Activated gamma-delta T cell treated with Interleukin-2 at 50 U/mL for 16 hours (primary cell): ENCODE results near the gene MN1.

ENCODE experiments used
- DNase-seq: peaks from one replicate; pipeline ENCODE4 v3.0.0-alpha.2; 2020

MN1 gene

GRCh38 chr22:27731621-27732020, 69.9 kb downstream of the MN1 start:
- DNase-seq, result no peak

GRCh38 chr22:27730641-27731433, 70.7 kb downstream of the MN1 start:
- no peak for DNase-seq

- DNase-seq, result no peak
Observed at GRCh38 chr22:27729246-27729645, 72.3 kb downstream of the MN1 start.

GRCh38 chr22:27727673-27728451, 73.7 kb downstream of the MN1 start:
- no peak for DNase-seq

GRCh38 chr22:27726686-27727449, 74.7 kb downstream of the MN1 start:
- DNase-seq, result no peak

GRCh38 chr22:27726331-27726685, 75.2 kb downstream of the MN1 start:
- DNase-seq, result no peak

- no peak for DNase-seq
Observed at GRCh38 chr22:27725661-27726060, 75.9 kb downstream of the MN1 start.

- DNase-seq, result no peak
Observed at GRCh38 chr22:27724709-27725108, 76.8 kb downstream of the MN1 start.

- no peak for DNase-seq
Observed at GRCh38 chr22:27724157-27724556, 77.4 kb downstream of the MN1 start.

- no peak for DNase-seq
Observed at GRCh38 chr22:27723708-27724107, 77.8 kb downstream of the MN1 start.

GRCh38 chr22:27723158-27723557, 78.4 kb downstream of the MN1 start:
- no peak for DNase-seq

- DNase-seq, result no peak
Observed at GRCh38 chr22:27720860-27721259, 80.7 kb downstream of the MN1 start.

- DNase-seq, result no peak
Observed at GRCh38 chr22:27719535-27720227, 81.9 kb downstream of the MN1 start.

- no peak for DNase-seq
Observed at GRCh38 chr22:27719036-27719347, 82.6 kb downstream of the MN1 start.

- DNase-seq, result no peak
Observed at GRCh38 chr22:27718186-27719035, 83.1 kb downstream of the MN1 start.

GRCh38 chr22:27717094-27717493, 84.5 kb downstream of the MN1 start:
- DNase-seq, result no peak

- no peak for DNase-seq
Observed at GRCh38 chr22:27716074-27716473, 85.5 kb downstream of the MN1 start.

GRCh38 chr22:27715106-27715505, 86.5 kb downstream of the MN1 start:
- no peak for DNase-seq

- no peak for DNase-seq
Observed at GRCh38 chr22:27714068-27714467, 87.5 kb downstream of the MN1 start.

- DNase-seq, result no peak
Observed at GRCh38 chr22:27713461-27713860, 88.1 kb downstream of the MN1 start.

GRCh38 chr22:27711756-27712155, 89.8 kb downstream of the MN1 start:
- no peak for DNase-seq

- no peak for DNase-seq
Observed at GRCh38 chr22:27711012-27711411, 90.5 kb downstream of the MN1 start.
